CD4-positive, alpha-beta T cell treated with Interleukin-21 for 1 hour (primary cell): ENCODE data around the gene PSMD12.
"Not testable (repeated sequence)": the region's sequence is repeated elsewhere in the genome, so short reads cannot be mapped to it uniquely, and the experiment has no call there.

Experiments
- DNase-seq: peaks from one replicate; pipeline ENCODE4 v3.0.0-alpha.2; 2020

Gene PSMD12

DNA sequence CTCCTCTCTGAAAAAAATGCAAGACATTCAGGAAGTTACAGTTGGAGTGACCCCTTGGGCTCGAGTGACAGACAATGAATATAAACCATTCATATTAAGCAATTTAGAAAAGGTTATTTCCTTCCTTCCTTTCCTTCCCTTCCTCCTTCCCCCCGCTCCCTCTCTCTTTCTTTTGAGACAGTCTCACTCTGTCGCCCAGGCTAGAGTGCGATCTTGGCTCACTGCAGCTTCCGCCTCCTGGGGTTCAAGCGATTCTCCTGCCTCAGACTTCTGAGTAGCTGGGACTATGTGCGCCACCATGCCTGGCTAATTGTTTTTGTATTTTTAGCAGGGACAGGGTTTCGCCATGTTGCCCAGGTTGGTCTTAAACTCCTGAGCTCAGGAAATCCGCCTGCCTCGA, 13.2 kb downstream of the PSMD12 start:
- DNase-seq: no peak

DNA sequence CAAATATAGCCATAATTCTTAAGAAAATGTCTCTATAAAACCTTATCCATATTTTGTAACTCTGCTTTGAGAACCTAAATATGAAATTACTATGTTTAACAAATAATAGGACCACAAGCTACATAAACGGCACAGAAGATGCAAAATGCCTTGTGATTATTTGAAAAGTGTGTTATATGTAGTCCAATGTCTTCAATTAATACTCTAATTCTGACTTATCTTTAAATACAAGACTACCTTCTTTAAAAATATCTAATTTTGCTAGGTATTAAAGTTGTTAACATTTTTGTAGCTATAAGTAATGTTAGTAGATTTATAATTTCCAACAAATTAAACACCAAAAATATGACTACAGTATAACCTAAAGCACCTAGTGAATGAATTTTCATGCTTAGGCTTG, 17.0 kb downstream of the PSMD12 start:
- DNase-seq: no peak

DNA sequence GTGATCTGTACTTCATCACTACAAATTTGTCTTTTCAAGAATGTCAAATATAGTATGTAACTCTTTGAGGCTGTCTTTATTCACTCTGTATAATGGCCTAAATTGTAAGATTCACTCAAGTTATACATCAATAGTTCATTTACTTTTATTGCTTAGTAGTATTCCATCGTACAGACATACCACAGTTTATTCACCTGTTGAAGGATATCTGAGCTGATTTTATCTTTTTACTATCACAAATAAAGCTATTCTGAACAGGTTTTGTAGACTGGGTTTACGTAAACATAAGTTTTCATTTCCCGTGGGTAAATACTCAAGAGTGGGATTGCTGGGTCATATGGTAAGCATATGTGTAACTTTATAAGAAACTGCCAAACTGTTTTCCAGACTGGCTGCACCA, 18.6 kb downstream of the PSMD12 start:
- DNase-seq: no peak

DNA sequence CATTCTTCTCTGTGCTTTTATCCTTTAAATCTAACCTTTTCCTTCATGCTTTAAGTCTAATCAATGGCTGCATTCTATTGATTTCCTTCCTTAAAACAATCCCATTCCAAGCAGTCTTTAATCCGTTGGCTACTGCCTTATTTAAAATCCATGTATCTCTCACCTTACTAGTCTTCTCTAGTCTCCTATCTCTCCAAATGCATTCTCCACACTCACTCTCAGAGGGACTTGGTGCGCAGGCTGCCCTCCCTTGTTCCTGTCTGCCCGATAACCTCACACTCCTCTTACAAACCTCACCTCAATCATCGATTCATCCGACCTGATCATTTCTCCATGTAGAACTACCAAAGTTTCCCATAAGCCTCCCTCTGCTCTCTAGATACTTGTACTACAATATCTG, 23.1 kb downstream of the PSMD12 start:
- DNase-seq: no peak

DNA sequence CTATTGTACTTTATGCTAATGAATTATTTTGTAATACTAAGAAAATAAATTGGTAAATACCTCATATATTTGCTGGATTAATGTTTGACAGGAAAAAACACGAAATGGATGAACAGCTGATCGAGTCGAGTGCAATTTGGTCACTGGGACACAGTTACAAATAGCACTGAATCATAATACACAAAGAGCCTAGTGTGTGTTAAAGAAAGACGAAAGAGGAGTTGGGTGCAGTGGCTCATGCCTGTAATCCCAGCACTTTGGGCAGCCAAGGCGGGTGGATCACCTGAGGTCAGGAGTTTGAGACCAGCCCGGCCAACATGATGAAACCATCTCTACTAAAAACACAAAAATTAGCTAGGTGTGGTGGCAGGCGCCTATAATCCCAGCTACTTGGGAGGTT, 28.0 kb downstream of the PSMD12 start:
- not testable (repeated sequence) for DNase-seq

DNA sequence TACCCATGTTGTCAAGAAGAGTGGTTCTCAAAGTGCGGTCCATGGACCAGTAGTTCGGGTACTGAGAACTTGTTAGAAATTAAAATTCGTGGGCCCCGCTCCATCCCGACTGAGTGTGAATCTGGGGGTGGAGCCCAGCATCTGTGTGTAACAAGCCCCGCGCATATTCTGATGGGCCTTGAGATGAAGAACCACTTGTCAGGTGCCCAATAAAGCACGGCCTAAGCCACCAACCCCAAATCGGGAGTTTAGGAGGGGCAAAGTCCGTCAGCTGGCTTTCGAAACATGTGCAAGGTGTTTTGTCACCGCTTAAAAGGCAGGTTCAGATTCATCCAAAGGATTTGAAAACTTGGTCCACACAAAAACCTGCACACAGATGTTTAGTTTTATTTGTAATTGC, 29.5 kb downstream of the PSMD12 start:
- DNase-seq: no peak

DNA sequence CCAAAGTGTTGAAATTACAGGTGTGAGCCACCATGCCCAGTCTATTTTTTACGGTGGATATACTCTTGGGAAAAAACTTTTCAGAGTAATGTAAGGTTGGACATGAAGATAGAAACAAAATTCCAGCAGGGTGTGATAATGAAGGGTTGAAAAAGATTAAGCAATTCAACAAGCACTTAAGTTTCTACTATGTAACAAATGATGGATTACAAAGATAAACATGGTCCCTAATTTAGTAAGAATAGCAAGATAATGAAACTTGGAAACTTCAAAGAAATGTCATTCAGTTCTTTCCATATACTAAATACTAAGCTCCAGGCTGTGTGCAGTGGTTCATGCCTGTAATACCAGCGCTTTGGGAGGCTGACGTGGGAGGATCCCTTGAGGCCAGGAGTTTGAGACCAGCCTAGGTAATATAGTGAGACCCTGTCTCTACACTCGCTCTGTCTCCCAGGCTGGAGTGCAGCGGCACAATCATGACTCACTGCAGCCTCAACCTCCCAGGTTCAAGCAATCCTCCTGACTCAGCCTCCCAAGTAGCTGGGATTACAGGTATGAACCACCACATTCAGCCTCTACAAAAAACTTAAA, 31.0 kb downstream of the PSMD12 start:
- DNase-seq: no peak

DNA sequence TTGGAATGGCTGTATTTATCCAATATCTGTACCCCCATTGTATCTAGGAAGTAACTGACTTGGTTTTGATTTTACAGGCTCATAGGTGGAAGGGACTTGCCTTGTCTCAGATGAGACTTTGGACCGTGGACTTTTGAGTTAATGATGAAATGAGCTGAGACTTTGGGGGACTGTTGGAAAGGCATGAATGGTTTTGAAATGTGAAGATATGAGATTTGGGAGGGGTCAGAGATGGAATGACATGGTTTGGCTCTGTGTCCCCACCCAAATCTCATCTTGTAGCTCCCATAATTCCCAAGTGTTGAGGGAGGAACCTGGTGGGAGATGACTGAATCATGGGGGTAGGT, 34.2 kb downstream of the PSMD12 start:
- DNase-seq: not testable (repeated sequence)

DNA sequence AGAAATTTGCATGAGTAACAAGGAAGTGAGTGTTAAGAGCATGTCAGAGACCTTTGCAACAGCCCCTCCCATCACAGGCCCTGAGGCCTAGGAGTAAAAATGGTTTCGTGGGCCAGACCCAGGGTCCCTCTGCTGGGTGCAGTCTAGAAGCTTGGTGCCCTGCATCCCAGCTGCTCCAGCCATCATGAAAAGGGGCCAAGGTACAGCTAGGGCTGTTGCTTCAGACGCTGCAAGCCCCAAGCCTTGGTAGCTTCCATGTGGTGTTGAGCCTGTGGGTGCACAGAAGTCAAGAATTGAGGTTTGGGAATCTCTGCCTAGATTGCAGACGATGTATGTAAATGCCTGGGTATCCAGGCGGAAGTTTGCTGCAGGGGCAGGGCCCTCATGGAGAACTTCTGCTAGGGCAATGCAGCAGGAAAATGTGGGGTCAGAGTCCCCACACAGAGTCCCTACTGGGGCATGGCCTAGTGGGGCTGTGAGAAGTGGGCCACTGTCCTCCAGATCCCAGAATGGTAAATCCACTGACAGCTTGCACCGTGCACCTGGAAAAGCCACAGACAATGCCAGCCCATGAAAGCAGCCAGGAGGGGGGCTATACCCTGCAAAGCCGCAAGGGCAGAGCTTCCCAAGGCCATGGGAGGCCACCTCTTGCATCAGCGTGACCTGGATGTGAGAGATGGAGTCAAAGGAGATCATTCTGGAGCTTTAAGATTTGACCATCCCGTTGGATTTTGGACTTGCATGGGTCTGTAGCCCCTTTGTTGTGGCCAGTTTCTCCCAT, 34.8 kb downstream of the PSMD12 start:
- DNase-seq: not testable (repeated sequence)

DNA sequence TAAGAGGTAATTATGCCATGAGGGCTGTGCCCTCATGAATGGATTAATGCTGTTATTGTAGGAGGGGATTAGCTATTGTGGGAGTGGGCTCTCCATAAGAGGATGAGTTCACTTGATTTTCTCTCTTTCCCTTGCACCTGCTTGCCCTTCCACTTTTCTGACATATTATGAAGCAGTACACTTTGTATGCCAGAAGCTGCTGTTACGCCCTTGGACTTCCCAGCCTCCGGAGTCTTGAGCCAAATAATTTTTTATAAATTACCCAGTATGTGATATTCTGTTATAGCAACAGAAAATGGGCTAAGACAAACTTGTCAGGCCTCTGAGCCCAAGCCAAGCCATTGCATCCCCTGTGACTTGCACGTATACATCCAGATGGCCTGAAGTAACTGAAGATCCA, 38.4 kb downstream of the PSMD12 start:
- DNase-seq: no peak

DNA sequence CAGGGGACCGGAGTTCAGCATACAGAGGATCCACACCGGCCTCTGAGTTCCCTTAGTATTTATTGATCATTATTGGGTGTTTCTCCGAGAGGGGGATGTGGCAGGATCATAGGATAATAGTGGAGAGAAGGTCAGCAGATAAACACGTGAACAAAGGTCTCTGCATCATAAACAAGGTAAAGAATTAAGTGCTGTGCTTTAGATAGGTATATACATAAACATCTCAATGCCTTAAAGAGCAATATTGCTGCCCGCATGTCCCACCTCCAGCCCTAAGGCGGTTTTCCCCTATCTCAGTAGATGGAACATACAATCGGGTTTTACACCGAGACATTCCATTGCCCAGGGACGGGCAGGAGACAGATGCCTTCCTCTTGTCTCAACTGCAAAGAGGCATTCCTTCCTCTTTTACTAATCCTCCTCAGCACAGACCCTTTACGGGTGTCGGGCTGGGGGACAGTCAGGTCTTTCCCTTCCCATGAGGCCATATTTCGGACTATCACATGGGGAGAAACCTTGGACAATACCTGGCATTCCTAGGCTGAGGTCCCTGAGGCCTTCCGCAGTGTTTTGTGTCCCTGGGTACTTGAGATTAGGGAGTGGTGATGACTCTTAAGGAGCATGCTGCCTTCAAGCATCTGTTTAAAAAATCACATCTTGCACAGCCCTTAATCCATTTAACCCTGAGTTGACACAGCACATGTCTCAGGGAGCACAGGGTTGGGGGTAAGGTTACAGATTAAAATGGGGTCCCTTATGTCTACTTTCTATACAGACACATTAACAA, 39.2 kb downstream of the PSMD12 start:
- not testable (repeated sequence) for DNase-seq

DNA sequence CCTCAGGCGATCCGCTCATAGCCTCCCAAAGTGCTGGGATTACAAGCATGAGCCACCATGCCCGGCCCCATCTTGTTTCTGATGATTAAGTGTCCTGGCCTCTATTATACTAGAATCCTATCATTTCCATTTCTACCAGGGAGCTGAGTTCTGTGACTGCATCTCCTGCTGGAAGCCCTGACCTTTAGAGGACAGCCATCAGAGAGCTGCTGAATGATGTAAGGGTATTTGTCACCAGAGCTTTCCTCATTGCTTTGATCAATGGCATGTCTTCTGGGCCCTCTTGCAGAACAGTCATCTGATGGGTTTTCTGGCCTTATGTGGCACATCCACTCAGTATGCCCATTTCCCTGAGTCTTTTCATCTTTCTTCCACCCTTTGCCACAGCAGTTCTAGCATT, 39.9 kb downstream of the PSMD12 start:
- no peak for DNase-seq

DNA sequence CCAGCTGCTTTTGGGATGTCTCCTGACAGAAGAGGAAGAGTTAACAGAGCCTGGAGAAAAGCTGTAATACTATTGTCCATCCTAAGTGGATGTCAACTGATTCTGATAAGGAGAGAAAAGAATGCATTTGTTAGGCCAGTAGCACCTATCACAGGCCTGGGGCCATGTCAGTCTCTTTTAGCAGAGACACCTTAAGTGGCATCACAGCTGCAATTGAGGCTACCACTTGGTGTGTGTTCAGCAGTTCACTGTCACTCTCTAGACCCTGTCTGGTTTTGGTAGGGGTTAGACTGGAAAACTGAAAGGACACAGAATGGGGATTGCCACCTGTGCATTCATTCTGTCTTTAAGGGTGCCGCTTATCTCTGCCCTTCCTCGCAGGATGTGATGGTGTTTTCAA, 42.0 kb downstream of the PSMD12 start:
- no peak for DNase-seq

DNA sequence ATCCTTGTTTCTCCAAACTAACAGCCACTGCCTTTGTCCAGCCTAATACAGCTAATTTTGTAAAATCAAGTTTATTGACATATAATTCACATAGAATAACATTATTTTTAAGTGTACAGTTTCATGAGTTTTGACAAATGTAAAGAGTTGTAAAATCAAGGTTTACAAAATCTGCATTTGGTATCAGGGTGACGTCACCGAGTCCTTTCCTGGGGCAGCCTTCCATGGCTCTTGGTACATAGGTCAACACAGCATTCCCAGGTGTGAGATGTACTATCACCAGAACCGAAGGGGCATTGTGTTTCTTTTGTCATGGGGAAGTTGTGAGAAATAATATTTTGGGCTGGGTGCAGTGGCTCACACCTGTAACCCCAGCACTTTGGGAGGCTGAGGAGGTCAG, 42.9 kb downstream of the PSMD12 start:
- no peak for DNase-seq

DNA sequence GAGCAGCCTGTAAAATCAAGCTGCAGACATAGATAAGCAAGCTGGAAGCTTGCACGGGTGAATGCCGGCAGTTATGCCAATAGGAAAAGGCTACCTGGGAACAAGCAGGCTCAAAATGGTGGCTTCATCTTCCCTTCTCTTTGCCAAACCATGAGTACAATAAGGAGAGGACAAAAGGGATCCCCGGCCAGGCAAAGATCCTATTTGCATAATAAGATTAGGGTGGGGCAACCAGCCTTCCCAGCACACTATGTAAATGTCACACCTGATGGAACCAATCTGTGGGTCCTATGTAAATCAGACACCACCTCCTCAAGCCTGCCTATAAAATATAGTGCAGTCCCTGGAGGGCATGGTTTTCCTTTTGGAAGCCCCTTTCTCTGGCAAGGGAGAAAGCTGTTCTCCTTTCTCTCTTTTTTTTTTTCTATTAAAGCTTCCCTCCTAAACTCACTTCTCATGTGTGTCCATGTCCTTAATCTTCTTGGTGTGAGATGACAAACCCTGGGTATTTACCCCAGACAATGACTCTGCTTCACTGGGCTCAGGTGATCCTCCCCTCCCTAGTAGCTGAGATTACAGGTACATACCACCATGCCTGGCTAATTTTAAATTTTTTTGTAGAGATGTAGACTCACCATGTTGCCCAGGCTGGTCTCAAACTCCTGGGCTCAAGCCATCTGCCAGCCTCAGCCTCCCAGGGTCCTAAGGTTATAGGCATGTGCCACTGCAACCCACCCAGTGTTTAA, 44.2 kb downstream of the PSMD12 start:
- no peak for DNase-seq

DNA sequence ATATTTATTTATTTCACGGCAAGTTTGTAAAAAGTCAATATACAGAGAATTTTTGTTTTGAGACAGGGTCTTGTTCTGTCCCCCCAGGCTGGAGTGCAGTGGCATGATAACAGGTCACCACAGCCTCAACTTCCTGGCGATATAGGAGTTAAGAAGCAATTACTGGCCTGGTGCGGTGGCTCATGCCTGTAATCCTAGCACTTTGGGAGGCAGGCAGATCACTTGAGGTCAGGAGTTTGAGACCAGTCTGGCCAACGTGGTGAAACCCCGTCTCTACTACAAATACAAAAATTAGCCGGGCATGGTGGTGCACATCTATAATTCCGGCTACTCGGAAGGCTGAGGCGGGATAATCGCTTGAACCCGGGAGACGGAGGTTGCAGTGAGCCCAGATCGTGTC, 44.9 kb downstream of the PSMD12 start:
- not testable (repeated sequence) for DNase-seq

DNA sequence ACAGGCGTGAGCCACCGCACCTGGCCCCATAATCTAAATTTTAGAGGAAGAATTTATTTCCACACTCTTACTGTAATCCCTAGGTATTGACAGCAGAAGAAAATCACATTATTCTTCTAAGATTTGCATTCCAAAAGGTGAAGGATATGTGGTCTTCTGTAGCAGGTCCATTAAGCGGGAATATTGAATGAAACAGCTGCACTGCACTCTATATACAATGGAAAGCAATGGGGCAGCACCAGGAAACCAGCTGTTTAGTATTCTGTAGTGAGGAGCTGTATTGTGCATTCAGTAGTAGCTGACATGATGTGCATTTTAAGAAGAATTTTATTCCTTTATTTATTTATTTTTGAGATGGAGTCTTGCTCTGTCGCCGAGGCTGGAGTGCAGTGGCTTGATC, 49.6 kb downstream of the PSMD12 start:
- DNase-seq: no peak

DNA sequence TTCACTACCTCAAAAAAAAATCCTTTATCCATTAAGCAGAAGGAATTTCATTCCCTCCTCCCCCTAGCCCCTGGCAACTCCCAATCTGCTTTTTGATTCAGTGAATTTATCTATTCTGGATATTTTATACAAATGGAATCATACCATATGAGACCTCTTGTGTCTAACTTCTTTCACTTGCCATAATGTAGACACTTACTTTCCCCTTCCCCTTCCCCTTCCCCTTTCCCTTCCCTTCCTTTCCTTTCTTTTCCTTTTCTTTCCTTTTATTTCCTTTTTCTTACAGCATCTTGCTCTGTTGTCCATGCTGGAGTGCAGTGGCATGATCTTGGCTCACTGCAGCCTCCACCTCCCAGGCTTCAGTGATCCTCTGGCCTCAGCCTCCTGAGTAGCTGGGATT, 50.5 kb downstream of the PSMD12 start:
- no peak for DNase-seq

DNA sequence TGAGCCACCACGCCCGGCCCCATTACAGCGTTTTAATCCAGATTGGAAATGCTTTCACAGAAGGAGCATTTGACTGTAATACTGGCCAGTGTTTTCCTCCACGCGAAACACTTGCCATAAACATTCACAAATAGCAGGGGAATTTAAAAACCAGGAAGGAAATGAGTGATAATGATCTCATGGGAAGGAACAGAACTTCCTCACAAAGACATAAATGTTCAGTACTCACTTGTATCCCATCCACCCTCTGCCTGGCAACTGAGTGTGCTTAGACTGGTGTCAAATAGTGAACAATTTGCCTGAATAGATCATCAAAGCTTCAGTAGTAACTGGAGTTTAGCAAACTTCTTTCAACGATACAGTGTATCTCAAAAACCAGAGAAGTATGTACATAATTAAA, 54.1 kb downstream of the PSMD12 start:
- no peak for DNase-seq

DNA sequence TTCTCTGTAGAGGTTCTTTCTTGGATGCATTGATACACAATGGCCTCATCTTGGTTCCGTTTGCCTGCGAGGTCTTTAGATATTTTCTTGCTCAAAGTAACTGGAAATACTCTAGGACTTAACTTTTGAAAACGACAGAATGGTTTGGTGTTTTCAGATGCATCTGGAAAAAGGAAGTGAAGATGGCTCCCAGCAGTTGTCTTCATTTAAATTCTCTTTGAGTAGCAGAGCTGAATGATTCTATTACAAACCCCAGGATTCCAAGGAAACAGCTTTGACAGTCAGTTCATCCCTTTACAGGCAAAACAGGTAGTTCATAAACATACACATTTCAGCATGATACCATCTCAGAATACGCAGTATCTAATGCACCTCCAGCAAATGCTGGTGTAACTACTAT, 54.8 kb downstream of the PSMD12 start:
- no peak for DNase-seq

DNA sequence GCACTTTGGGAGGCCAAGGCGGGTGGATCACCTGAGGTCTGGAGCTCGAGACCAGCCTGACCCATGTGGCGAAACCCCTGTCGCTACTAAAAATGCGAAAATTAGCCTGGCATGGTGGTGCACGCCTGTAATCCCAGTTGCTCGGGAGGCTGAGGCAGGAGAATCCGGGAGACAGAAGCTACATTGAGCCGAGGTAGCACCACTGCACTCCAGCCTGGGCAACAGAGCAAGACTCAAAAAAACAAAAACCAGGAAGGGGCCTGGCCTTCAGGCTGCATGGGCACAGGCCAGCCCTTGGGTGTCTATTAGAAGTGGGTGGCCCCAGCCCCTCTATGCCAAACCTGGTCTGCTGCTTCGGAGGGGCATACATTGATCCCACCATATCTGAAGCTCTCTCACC, 56.0 kb downstream of the PSMD12 start:
- no peak for DNase-seq

DNA sequence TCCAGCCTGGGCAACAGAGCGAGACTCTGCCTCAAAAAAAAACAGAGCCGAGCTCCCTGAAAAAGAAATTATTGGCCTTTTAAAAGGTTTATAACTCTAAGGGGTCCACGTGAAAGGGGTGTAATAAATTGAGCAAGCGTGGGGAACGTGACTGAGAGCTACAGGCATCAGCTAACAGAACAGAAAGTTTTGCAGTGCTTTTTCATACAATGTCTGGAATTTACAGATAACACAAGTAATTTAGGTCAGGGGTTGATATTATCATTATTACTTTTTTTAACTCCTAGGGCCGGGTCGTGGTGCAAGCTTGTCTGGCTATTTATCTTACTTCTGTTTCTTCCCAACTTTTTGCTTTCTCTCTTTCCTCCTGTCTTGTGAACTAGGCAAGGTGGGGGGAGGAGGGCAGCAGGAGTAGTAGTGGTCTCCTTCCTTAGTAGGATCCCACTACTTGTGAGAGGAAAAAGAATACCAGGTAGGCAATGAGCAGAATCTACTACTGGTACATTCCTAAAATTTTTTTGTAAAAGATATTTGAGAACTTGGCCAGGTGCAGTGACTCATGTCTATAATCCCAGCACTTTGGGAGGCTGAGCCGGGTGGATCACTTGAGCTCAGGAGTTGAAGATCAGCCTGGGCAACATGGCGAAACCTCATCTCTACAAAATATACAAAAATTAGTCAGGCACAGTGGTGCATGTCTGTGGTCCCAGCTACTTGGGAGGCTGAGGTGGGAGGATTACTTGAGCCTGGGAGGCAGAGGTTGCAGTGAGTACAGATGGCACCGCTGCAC, 60.7 kb downstream of the PSMD12 start:
- DNase-seq: not testable (repeated sequence)
